Activated T-helper 1 cell treated with anti-CD3 and anti-CD28 coated beads, Interleukin-12 subunit alpha, Interleukin-12 subunit beta, Interleukin-2, Interleukin-4 antibody, amounts not matched to agents 30 ng/mL and 10 ng/mL and 1 ng/mL, durations not matched to agents 14 hours and 24 hours and 36 hours (primary cell): Measurements from ENCODE around the gene C2orf49. TPM values are rescaled to one million over a fixed set of nuclear protein-coding genes. Genes with fewer than 3 reads are reported as not detected.

Experiments used
- DNase-seq: peaks from one replicate; pipeline ENCODE4 v3.0.0; 2021; ENCODE audit warnings: low spot score
- H3K27ac Mint-ChIP-seq: one replicate; pipeline ENCODE4 v1.8.0; 2021; ENCODE audit warnings: mild to moderate bottlenecking, mixed read lengths
- H3K27me3 Mint-ChIP-seq: one replicate; pipeline ENCODE4 v1.8.0; 2022; ENCODE audit warnings: mild to moderate bottlenecking, moderate library complexity, mixed read lengths; ENCODE audit not compliant: insufficient read depth
- H3K36me3 Mint-ChIP-seq: one replicate; pipeline ENCODE4 v1.8.0; 2021; ENCODE audit warnings: low read depth, mixed read lengths
- H3K4me1 Mint-ChIP-seq: one replicate; pipeline ENCODE4 v1.8.0; 2021; ENCODE audit warnings: low read depth, mixed read lengths
- H3K4me3 Mint-ChIP-seq: one replicate; pipeline ENCODE4 v1.8.0; 2021; ENCODE audit warnings: mild to moderate bottlenecking, moderate library complexity, mixed read lengths
- H3K9me3 Mint-ChIP-seq: one replicate; pipeline ENCODE4 v1.8.0; 2021; ENCODE audit warnings: mixed read lengths
- intact Hi-C: fragments of 100-400 bp; cut with micrococcal nuclease; formaldehyde crosslinking; loops from one replicate; pipeline ENCODE4 v1.15.1; 2024
- total RNA-seq: library from RNA; stranded (reverse); gene quantifications from 2 replicates; pipeline ENCODE4 v1.2.3, GENCODE V29; 2022

Gene C2orf49
- 18.5 and 23.4 TPM in 2 replicates for total RNA-seq

DNA sequence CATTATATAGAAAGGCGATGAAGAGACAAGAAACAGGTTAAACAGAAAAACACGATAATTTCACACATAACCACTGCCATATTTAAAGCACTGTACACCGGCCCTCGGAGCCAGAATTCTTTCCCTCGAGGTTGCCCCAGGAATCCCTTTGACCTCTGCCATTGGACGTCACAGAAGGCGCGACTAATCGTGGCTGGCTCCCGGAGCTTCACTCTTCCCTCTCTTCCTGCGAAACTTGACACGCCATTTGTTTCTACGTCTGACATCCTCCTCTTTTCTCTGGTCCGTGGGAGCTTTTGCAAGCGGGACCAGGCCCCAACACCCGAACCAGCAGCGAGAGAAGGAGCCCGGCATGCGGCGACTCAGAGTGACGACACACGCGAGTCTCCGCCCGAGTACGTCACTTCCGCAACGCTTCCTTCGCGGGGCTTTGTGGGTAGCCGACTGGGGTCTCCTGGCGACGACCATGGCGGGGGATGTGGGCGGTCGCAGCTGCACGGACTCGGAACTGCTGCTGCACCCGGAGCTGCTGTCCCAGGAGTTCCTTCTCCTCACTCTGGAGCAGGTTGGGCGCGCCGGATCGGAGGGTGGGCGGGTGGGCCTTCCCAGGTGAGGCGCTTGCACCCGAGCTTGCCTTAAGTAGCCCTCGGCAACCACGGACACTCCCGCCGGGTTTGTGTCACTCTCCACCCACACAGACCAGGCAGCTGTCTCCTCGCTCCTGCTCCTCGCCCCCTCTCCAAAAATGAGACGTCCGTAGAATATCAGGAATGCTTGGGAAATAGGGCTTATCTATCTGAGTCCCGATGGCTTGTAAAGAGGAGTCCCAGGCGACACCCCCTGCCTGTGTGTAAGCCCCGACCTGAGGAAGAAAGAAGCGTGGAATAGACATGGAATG is at the start of gene C2orf49:
Gene C2orf49 (plus strand): TSS at position 419 of the 898 bp plus-strand sequence. CDS start 48 bp downstream, at position 467.
- intact Hi-C loops = loop anchor here (1.0 to 10.0 kb wide), 8 partner anchors 8 to 855 kb away; partner anchors contain the start of genes FHL2, MRPS9, TGFBRAP1 and UXS1
- Mint-ChIP-seq H3K27ac (peak within 1 kb of the TSS; percentile 100), H3K4me3 (peak within 1 kb of the TSS; percentile 100), H3K4me1 (peaks cover 50% of the 10 kb centered on the region), H3K27me3 (no peaks in the 10 kb centered on the region), H3K36me3 (peaks cover 28% of the 10 kb centered on the region), H3K9me3 (no peaks in the 10 kb centered on the region)
- DNase-seq = peak; percentile 85

GRCh38 chr2:105287692-105288091 is 49.6 kb upstream of the C2orf49 start:
- intact Hi-C loops = loop anchor here (2.0 kb wide), 1 partner anchor 49 kb away; the partner anchor contains the start of gene C2orf49
- Mint-ChIP-seq H3K4me1 (peaks cover 5% of the 10 kb centered on the region), H3K36me3 (peaks cover 27% of the 10 kb centered on the region), H3K27ac (no peak overlapping the region), H3K27me3 (no peaks in the 10 kb centered on the region), H3K4me3 (no peak overlapping the region), H3K9me3 (no peaks in the 10 kb centered on the region)
- no peak for DNase-seq

DNA sequence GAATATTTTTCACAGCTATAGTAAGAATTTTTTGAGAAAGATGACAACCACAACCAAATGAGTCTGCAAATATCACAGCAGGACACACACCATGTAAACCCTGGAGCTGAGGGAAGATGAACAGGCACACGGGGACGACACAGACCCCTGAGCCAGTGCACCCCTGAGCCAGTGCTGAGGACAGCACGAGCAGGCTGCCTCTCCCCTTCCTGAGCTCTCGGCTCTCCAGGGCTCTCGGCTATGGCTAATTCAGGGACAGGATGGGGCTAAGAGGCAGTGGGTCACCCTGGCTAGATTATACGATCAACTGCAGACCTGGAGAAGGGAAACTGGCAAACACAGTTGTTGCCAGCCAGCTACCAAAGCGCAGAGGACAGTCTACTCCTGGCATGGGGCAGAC is 49.2 kb upstream of the C2orf49 start:
- DNase-seq = no peak
- Mint-ChIP-seq H3K36me3 (peaks cover 29% of the 10 kb centered on the region), H3K4me1 (peaks cover 5% of the 10 kb centered on the region), H3K9me3 (no peaks in the 10 kb centered on the region), H3K27ac (no peak overlapping the region), H3K4me3 (no peak overlapping the region), H3K27me3 (no peaks in the 10 kb centered on the region)
- intact Hi-C loops = no loop called here

GRCh38 chr2:105290981-105291660 is 46.2 kb upstream of the C2orf49 start:
- peaks cover 5% of the 10 kb centered on the region for H3K4me1 Mint-ChIP-seq
- DNase-seq = no peak
- H3K27ac Mint-ChIP-seq = no peak overlapping the region
- H3K4me3 Mint-ChIP-seq = no peak overlapping the region
- peaks cover 29% of the 10 kb centered on the region for H3K36me3 Mint-ChIP-seq
- no peaks in the 10 kb centered on the region for H3K27me3 Mint-ChIP-seq
- intact Hi-C loops = no loop called here
- no peaks in the 10 kb centered on the region for H3K9me3 Mint-ChIP-seq

GRCh38 chr2:105291981-105292380 is 45.4 kb upstream of the C2orf49 start:
- DNase-seq = no peak
- H3K4me3 Mint-ChIP-seq = no peak overlapping the region
- intact Hi-C loops = no loop called here
- no peak overlapping the region for H3K27ac Mint-ChIP-seq
- H3K9me3 Mint-ChIP-seq = no peaks in the 10 kb centered on the region
- H3K27me3 Mint-ChIP-seq = no peaks in the 10 kb centered on the region
- H3K4me1 Mint-ChIP-seq = peaks cover 5% of the 10 kb centered on the region
- H3K36me3 Mint-ChIP-seq = peaks cover 31% of the 10 kb centered on the region

- H3K27me3 Mint-ChIP-seq = no peaks in the 10 kb centered on the region
- peaks cover 5% of the 10 kb centered on the region for H3K4me1 Mint-ChIP-seq
- peaks cover 44% of the 10 kb centered on the region for H3K36me3 Mint-ChIP-seq
- no peaks in the 10 kb centered on the region for H3K9me3 Mint-ChIP-seq
- intact Hi-C loops = no loop called here
- DNase-seq = no peak
- H3K4me3 Mint-ChIP-seq = no peak overlapping the region
- no peak overlapping the region for H3K27ac Mint-ChIP-seq
Measured at GRCh38 chr2:105294046-105294445, 43.3 kb upstream of the C2orf49 start.

DNA sequence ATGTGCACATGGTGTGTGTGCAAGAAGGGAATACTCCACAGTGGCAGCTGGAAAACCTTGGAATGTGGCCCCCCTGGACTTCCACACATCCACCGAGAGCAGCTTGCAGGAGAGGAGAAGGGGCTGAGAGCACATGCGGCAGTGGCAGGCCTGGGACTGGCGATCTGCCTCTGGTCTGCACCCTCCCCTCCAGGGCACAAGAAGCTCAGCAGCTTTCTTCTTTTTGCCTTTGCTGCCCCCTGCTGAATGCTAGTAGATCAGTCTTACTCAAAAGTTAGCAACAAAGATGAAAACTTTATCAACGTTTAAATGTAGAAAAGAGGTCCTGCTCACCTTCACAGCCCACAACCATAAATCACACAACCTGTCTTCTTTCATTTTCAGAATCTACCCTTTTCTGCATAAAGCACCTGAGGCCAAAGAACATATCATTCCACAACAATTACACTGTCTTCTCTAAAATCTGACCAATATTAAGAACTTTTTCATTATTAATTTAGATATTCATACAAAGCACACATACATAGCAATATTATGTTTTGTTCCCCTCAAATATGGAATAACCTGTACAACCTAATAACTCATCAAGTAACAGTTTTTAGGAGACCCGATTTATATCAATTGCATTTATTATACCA is 42.4 kb upstream of the C2orf49 start:
- Mint-ChIP-seq H3K36me3 (peaks cover 44% of the 10 kb centered on the region), H3K9me3 (no peaks in the 10 kb centered on the region), H3K27me3 (no peaks in the 10 kb centered on the region), H3K4me3 (no peak overlapping the region), H3K27ac (no peak overlapping the region), H3K4me1 (peaks cover 5% of the 10 kb centered on the region)
- DNase-seq = no peak
- intact Hi-C loops = no loop called here

DNA sequence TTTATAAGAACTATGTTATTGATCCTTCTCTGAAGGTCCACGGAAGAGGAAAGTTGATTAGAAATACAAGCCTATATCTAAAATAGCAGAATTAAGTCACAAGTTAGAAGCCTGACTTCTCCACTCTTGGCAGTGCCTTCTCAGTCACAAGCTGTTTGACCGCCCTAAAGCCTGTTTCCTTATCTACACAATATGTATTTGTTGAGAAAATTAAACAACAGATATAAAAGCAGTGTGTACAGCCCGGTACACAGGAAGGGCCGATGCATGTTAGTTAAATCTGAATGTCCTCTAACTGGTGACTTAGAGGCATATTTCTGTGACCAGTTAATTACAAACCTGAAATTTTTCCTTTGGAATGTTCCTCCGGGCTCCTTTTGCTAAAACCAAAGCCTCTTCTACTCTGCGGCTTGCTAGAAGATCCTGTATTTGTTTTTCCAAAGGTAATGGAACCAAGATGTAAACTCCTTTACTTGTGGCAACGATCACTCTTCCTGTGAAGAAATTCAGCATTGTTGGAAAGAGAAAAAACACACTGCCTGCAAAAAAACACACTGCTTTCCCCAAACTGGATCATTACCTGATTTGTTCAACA is 41.2 kb upstream of the C2orf49 start:
- H3K27me3 Mint-ChIP-seq = no peaks in the 10 kb centered on the region
- peaks cover 39% of the 10 kb centered on the region for H3K36me3 Mint-ChIP-seq
- H3K27ac Mint-ChIP-seq = no peak overlapping the region
- no peak for DNase-seq
- intact Hi-C loops = no loop called here
- peaks cover 5% of the 10 kb centered on the region for H3K4me1 Mint-ChIP-seq
- H3K4me3 Mint-ChIP-seq = no peak overlapping the region
- no peaks in the 10 kb centered on the region for H3K9me3 Mint-ChIP-seq

- intact Hi-C loops = no loop called here
- Mint-ChIP-seq H3K4me3 (no peak overlapping the region), H3K36me3 (peaks cover 34% of the 10 kb centered on the region), H3K27ac (no peak overlapping the region), H3K4me1 (peaks cover 12% of the 10 kb centered on the region), H3K9me3 (no peaks in the 10 kb centered on the region), H3K27me3 (no peaks in the 10 kb centered on the region)
- DNase-seq = no peak
Measured at GRCh38 chr2:105297216-105297615, 40.1 kb upstream of the C2orf49 start.

- H3K27me3 Mint-ChIP-seq = no peaks in the 10 kb centered on the region
- H3K4me1 Mint-ChIP-seq = peaks cover 17% of the 10 kb centered on the region
- no peaks in the 10 kb centered on the region for H3K9me3 Mint-ChIP-seq
- intact Hi-C loops = no loop called here
- no peak overlapping the region for H3K4me3 Mint-ChIP-seq
- no peak for DNase-seq
- no peak overlapping the region for H3K27ac Mint-ChIP-seq
- H3K36me3 Mint-ChIP-seq = peaks cover 29% of the 10 kb centered on the region
Measured at GRCh38 chr2:105298017-105298416, 39.3 kb upstream of the C2orf49 start.

DNA sequence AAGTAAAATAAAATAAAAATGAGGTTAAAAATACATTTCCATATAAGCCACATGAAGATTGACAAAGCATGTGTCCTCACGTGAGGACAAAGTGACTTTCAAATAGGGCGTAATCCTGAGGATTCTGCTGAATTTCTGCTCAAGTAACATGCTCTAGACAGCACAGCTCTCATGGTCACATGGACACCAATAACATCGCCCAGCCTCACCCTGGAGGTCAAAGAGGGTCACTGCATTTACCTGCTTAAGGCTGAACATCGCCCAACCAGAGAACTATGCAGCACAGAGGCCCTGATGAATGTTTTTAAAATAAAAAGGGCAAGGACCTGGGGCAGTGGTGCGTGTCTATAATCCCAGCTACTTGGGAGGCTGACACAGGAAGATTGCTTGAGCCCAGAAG is 38.0 kb upstream of the C2orf49 start:
- Mint-ChIP-seq H3K4me3 (no peak overlapping the region), H3K36me3 (peaks cover 24% of the 10 kb centered on the region), H3K27me3 (no peaks in the 10 kb centered on the region), H3K27ac (no peak overlapping the region), H3K9me3 (no peaks in the 10 kb centered on the region), H3K4me1 (peaks cover 18% of the 10 kb centered on the region)
- DNase-seq = no peak
- intact Hi-C loops = no loop called here

- peaks cover 20% of the 10 kb centered on the region for H3K36me3 Mint-ChIP-seq
- no peak overlapping the region for H3K27ac Mint-ChIP-seq
- peaks cover 18% of the 10 kb centered on the region for H3K4me1 Mint-ChIP-seq
- no peaks in the 10 kb centered on the region for H3K27me3 Mint-ChIP-seq
- no peak overlapping the region for H3K4me3 Mint-ChIP-seq
- H3K9me3 Mint-ChIP-seq = no peaks in the 10 kb centered on the region
- intact Hi-C loops = no loop called here
- no peak for DNase-seq
Measured at GRCh38 chr2:105301646-105302045, 35.7 kb upstream of the C2orf49 start.
